ENCODE results near the gene PTGFR.

PTGFR gene

DNA sequence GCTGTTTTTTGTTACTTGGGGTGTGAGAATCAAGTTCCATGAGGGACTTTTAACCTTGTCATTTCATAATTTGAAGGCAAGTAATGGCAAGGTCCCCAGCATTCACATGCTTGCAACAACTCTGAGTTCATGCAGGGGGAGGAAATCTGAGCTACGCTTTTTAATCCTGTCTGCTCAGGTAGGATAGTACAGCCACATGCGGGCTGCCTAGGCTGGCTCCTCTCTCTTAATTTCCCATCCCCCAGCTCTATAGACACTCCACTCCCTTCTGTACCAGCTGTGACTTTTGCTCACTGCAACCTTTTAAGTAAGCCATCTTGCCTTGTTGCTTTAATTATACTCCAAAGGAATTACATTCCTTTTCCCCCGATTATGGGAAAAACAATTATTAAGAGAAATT, 30.1 kb downstream of the PTGFR start:
- DNase-seq: no peak

- DNase-seq: no peak
Measured at GRCh38 chr1:78522136-78522535, 31.4 kb downstream of the PTGFR start.

DNA sequence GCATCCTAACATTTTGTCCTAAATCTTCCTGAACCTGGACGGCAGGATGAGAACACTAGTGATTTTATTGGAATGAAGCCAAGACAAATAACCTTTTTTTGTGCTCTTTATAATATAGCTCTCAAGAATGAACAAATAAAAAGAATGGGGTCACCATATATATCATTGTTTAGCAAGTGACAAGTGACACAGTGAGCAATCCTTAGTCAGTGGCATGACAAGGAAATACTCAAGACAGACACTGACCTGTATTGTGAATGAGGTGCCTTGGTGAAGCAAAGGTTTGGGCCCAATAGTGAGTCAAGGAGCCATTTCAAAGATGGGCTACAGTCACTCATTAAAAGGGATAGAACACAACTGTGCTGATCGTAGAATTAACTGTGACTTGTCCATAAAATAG, 35.7 kb downstream of the PTGFR start:
- no peak for DNase-seq

- no peak for DNase-seq
Measured at GRCh38 chr1:78527706-78528105, 36.9 kb downstream of the PTGFR start.

DNA sequence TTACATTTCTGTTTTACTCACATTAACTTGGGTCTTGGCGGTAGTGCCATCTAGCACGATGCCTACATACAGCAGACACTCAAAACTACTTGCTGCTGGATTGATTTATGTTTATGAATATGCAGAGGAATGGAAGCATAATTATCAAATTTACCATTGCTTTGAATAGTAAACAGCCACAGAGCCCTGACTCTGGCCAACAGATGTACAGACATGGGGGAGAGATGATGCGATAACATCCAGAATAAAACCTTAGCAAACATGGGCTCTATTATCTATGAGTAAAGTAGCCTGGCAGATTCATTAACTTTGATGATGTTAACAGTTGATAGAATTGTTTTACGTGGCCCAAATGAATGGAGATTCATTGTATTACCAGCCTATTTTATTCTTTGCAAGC, 42.8 kb downstream of the PTGFR start:
- no peak for DNase-seq

DNA sequence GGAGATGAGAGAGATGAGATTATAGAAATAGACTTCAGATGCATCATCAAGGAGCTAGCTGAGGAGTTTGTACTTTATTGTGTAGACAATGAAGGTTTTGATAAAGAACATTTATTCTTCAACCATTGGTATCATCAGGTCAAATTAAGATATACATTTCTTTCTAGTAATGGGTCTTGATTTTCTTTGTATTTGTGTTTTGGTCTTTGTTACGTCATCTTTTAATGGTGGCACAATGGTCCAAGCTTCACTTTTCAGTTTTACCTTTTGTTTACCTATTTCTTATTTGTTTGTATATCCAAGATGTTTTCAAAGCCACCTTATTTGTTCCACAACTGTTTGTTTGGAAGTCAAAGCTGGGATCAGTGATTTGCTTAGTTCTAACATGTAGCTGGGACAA, 44.5 kb downstream of the PTGFR start:
- no peak for DNase-seq

DNA sequence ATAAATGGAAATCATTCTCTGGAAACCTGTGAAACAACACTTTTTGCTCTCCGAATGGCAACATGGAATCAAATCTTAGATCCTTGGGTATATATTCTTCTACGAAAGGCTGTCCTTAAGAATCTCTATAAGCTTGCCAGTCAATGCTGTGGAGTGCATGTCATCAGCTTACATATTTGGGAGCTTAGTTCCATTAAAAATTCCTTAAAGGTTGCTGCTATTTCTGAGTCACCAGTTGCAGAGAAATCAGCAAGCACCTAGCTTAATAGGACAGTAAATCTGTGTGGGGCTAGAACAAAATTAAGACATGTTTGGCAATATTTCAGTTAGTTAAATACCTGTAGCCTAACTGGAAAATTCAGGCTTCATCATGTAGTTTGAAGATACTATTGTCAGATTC, 45.7 kb downstream of the PTGFR start:
- DNase-seq: no peak

DNA sequence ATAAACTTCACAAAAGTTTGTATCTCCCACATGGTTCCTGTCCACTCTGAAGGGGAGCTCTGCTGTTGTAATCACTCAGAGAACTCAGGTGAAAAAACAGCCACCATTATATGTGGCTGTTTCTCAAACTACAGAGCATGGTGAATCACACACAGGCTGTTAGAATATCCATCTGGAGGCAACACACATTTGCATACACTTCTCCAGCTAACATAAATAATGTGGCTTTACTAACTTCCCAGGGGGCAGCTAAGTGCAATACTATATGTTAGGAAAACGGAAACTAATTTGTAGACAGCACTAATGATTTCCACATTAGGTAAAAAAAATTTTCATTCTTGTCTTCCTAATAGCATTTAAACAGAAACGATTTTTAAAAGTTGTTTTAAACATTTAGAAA, 49.3 kb downstream of the PTGFR start:
- DNase-seq: no peak

DNA sequence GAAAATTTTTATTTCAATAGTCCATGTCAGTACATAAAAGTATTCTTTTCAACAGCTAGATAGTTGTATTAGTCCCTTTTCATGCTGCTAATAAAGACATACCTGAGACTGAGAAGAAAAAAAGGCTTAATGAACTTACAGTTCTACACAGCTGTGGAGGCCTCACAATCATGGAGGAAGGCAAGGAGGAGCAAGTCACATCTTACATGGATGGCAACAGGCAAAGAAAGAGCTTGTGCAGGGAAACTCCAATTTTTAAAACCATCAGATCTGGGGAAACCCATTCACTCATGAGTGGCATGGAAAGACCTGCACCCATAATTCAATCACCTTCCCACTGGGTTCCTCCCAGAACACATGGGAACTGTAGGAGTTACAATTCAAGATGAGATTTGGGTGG, 50.7 kb downstream of the PTGFR start:
- DNase-seq: no peak

DNA sequence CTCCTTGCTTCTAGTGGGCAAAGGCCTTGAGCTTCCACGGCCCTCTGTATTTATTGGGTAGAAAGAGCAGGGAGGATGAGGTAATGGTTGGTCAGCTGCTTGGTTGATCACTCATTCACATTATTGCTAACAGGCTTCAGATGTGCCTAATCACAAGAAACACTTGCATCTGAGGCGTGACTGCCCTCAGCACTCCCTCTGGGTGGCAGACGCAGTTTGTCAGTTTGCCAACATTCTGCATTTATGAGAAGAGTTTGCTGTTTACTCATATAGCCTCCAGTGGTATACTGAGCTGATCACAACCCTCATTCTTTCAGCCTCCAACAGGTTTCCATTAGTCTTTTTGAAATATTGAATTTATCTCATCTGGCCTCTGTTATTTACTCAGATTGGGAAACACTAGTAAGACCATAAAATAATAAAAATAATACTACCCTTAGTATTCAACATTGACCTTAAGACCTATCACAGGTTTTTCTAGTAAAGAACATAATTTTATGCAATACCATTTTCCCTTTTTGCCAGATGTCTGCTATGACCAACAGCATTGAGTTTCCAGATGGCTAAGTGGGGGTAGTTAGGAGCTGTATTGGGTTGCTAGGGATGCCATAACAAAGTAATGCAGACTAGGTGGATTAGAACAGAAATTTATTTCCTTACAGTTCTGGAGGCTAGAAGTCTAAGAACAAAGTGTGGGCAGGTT, 53.3 kb downstream of the PTGFR start:
- DNase-seq: no peak

DNA sequence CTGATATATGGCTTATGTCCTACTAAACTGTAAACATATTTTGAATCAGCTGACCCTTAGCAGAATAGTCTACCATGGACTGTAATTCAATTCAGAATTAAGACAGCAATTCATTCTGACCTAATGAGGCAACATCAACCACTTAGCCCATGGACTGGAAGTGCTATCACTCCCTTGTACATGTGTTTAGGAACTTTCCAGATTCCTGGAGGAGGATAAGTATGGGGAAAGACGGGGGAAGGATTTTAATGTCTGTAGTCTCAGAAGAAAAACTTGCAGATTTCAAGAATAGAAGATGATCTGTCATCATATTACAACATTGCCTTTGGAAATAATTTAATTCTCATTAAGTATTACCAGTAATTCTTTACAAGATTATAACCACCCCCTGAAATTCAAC, 56.3 kb downstream of the PTGFR start:
- no peak for DNase-seq

- DNase-seq: no peak
Measured at GRCh38 chr1:78549331-78549730, 58.6 kb downstream of the PTGFR start.

GRCh38 chr1:78549891-78550290, 59.1 kb downstream of the PTGFR start:
- no peak for DNase-seq

DNA sequence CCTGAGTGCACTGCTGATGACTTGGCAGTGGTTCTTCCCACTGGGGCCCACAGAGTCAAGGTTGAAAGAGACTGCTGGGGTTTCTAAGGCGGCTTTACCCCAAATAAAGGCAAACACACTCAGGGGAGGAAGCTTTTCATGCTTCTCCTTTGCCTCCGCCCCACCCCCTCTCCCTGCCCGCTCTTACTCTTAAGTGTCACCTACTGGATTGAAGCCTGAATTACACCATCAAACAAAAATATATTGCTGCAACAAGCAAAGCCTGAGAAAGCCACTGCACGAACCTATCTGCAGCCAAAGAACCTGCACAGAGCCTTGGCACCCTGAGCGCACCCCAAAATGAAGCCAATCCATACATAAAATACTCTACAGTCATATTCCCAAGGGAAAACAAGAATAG, 63.1 kb downstream of the PTGFR start:
- no peak for DNase-seq

DNA sequence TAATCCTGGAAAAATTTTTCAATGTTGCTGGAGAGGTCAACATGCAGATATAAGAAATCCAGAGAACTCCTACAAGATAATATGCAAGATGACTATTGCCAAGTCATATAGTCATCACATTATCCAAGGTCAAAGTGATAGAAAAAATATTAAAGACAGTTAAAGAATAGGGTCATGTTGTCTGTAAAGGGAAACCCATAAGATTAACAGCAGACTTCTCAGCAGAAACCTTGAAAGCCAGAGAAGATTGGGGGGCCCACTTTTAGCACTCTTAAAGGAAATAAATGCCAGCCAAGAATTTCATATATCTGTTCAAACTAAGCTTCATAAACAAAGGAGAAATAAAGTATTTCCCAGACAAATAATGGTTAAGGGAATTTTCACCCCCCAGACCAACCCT, 64.1 kb downstream of the PTGFR start:
- DNase-seq: no peak

DNA sequence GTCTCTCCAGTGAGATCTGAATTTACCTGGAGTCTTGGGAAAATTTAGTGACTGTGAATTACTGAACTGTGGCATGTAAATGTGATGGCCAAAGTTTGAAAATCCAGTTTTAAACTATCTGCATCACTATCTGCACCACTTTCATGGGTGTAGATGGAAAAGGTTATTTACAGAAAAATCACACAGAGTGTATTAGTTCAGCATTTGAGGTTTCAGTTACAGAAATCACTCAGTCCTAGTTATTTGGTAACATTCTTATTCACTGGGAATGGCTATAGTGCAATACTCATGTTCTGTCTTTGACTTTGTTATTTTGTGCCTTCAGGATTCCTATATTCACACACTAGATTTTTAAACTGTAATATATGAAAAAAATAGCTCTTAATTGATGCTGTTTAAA, 68.9 kb downstream of the PTGFR start:
- DNase-seq: no peak

DNA sequence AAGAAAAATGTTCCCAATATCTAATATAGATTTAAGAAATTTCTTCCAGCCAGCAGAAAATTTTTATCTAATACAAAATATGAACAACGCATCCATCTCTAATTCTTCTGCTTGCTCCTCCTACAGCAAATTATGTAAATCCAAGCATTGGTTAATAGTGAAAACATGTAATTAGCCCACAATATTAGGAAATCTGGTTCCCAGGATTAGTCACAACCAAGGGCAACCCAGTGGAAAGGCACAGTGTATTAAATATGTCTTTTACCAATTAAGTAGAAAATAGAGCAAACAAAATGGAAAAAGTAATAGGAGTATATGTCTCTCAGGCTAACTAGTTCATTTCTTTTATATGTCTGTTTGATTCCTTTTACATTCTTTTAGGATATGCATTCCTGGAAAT, 70.0 kb downstream of the PTGFR start:
- DNase-seq: no peak

DNA sequence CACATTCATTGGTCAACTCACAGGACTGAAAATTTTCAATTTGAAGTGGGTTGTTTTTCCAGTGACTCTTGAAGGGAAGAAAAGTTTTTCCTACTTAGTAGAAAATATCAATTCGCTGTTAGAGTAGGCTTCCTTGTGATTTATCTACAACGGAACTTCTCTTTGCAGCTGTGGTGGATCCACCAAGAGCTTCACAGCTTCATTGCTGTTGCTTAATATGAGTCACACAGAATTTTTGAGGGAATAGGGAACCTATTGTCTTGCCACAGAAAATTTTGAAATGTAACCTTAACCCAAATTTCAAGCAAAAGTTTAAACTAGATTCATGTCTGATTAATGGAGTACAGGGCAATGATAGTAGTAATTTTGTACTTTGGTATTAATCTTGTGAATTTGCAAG, 71.1 kb downstream of the PTGFR start:
- no peak for DNase-seq

- no peak for DNase-seq
Measured at GRCh38 chr1:78565393-78565792, 74.6 kb downstream of the PTGFR start.

- no peak for DNase-seq
Measured at GRCh38 chr1:78570539-78570938, 79.8 kb downstream of the PTGFR start.

GRCh38 chr1:78577257-78578100, 86.7 kb downstream of the PTGFR start:
- no peak for DNase-seq

DNA sequence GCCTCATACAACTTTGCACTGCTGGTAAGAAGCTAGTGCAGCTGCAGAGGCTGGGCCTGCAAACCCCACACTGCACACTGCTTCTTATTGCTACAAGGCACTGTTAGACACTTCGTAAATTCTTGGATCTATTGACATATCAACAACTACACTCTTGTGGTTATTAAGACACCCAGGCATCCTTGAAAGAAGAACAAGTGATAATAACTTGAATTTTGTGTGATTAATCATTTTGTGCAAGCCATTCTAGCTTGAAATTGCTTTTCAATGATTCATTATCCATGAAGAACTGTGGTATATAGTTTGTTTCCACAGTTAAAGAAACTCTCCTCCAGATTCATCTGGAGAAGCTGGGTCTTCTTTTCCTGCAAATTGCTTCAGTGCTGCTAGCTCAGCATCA, 95.8 kb downstream of the PTGFR start:
- no peak for DNase-seq

DNA sequence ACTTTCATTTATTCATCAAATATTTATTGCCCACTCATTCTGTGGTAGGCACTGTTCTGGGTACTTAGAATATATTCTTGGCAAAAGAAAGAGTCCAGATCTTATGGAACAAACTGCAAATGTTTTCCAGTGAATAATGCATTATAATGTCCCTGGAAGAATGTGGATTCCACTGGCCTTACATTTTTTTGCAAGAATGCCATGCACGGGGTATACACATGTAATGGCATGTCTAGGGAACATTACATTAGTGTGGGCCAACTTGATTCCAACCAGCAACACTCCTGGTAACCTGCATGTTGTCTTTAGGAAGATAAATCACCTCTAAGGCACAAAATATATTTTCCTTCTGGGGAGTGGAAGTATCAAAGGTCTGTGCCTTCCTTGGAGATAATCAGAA, 96.4 kb downstream of the PTGFR start:
- no peak for DNase-seq

Measured in NCI-H748 treated with DMSO at 0.1 percent for 48 hours (cell line).